Smooth muscle cell (in vitro differentiated cells): Measurements from ENCODE around the gene APIP. TPM values are rescaled to one million over a fixed set of nuclear protein-coding genes. Genes with fewer than 3 reads are reported as not detected.

Experiments
- DNase-seq: peaks from one replicate; lab custom pipeline; 2025; ENCODE audit not compliant: unreplicated experiment; lab: John Stamatoyannopoulos, UW
- H2AFZ ChIP-seq: fragments of 200-600 bp; sonication (generic); 2 replicates; pipeline ENCODE4 v1.6.0; 2016; ENCODE audit warnings: antibody characterized with exemption, low read depth, mild to moderate bottlenecking
- H3F3A ChIP-seq: fragments of 200-600 bp; sonication (generic); 2 replicates; pipeline ENCODE4 v1.6.0; 2017; ENCODE audit warnings: antibody characterized with exemption, low read depth
- H3K27ac ChIP-seq: fragments of 200-600 bp; sonication (generic); 2 replicates; pipeline ENCODE4 v1.5.1; 2016; ENCODE audit warnings: low read depth, mild to moderate bottlenecking
- H3K27me3 ChIP-seq: fragments of 200-600 bp; sonication (generic); 2 replicates; pipeline ENCODE4 v1.6.1; 2016; ENCODE audit warnings: low read depth, mild to moderate bottlenecking
- H3K36me3 ChIP-seq: fragments of 200-600 bp; sonication (generic); 2 replicates; pipeline ENCODE4 v1.5.1; 2016; ENCODE audit warnings: low read depth
- H3K4me1 ChIP-seq: fragments of 200-600 bp; sonication (generic); 2 replicates; pipeline ENCODE4 v1.5.1; 2016; ENCODE audit warnings: low read depth
- H3K4me2 ChIP-seq: fragments of 200-600 bp; sonication (generic); 2 replicates; pipeline ENCODE4 v1.6.0; 2016; ENCODE audit warnings: mild to moderate bottlenecking
- H3K4me3 ChIP-seq: fragments of 200-600 bp; sonication (generic); 2 replicates; pipeline ENCODE4 v1.5.1; 2016; ENCODE audit warnings: mild to moderate bottlenecking
- H3K79me2 ChIP-seq: fragments of 200-600 bp; sonication (generic); 2 replicates; pipeline ENCODE4 v1.6.0; 2016; ENCODE audit warnings: low read depth, mild to moderate bottlenecking
- H3K9ac ChIP-seq: fragments of 200-600 bp; sonication (generic); 2 replicates; pipeline ENCODE4 v1.6.0; 2016; ENCODE audit warnings: low read depth
- H3K9me3 ChIP-seq: fragments of 200-600 bp; sonication (generic); replicated peaks from 2 replicates; pipeline ENCODE4 v1.5.1; 2016; ENCODE audit warnings: low read depth
- H4K20me1 ChIP-seq: fragments of 200-600 bp; sonication (generic); 2 replicates; pipeline ENCODE4 v1.6.0; 2016; ENCODE audit warnings: low read depth
- CTCF ChIP-seq: fragments of 200-600 bp; sonication (generic); IDR thresholded peaks from 2 replicates; pipeline ENCODE4 v1.5.1; 2017; ENCODE audit warnings: borderline replicate concordance, mild to moderate bottlenecking, antibody characterized with exemption; ENCODE audit not compliant: insufficient read depth, poor library complexity, severe bottlenecking
- WGBS: methylation state at CpG from one replicate; pipeline ENCODE4 v1.1.7; 2016; ENCODE audit warnings: low lambda C conversion rate; 5-methylcytosine and 5-hydroxymethylcytosine counted together
- polyA plus RNA-seq: library from polyadenylated mRNA; unstranded; fragments of >200 nt; fragmentation: Nextera tagmentation; extraction: Ambion mirVana; gene quantifications from 2 replicates; pipeline ENCODE4 v1.2.1, GENCODE V29; 2016
- total RNA-seq: library from RNA; depleted of rRNA; stranded (reverse); fragments of >200 nt; gene quantifications from 2 replicates; pipeline ENCODE4 v1.2.3, GENCODE V29; 2014

APIP gene
- total and polyA plus RNA-seq, 2 experiments from 2014 or later = 12.8 to 24.9 TPM

GRCh38 chr11:34859496-34859895, 56.7 kb downstream of the APIP start:
- Histone ChIP-seq H3K27ac (no peak overlapping the region), H3K9me3 (no peaks in the 10 kb centered on the region), H4K20me1 (no peaks in the 10 kb centered on the region), H2AFZ (no peak overlapping the region), H3K4me2 (no peak overlapping the region), H3K79me2 (no peaks in the 10 kb centered on the region), H3K27me3 (no peaks in the 10 kb centered on the region), H3F3A (no peaks in the 10 kb centered on the region), H3K9ac (no peak overlapping the region), H3K4me1 (no peaks in the 10 kb centered on the region), H3K36me3 (no peaks in the 10 kb centered on the region), H3K4me3 (no peak overlapping the region)
- WGBS = 83% methylated on average over 2 of the region's 2 CpGs
- no peak for DNase-seq
- TF ChIP-seq CTCF = no peak

GRCh38 chr11:34857463-34857862, 58.7 kb downstream of the APIP start:
- no peaks in the 10 kb centered on the region for H3K27me3 ChIP-seq
- H4K20me1 ChIP-seq = no peaks in the 10 kb centered on the region
- no peak for DNase-seq
- H3K27ac ChIP-seq = no peak overlapping the region
- no peaks in the 10 kb centered on the region for H3K9me3 ChIP-seq
- H3K4me1 ChIP-seq = no peaks in the 10 kb centered on the region
- no peak for TF ChIP-seq CTCF
- no peaks in the 10 kb centered on the region for H3F3A ChIP-seq
- H3K36me3 ChIP-seq = no peaks in the 10 kb centered on the region
- 72% methylated on average over 2 of the region's 2 CpGs for WGBS
- H3K9ac ChIP-seq = no peak overlapping the region
- no peaks in the 10 kb centered on the region for H3K79me2 ChIP-seq
- H3K4me2 ChIP-seq = no peak overlapping the region
- H3K4me3 ChIP-seq = no peak overlapping the region
- no peak overlapping the region for H2AFZ ChIP-seq

- Histone ChIP-seq H3F3A (no peaks in the 10 kb centered on the region), H3K4me3 (no peak overlapping the region), H3K4me1 (no peaks in the 10 kb centered on the region), H3K27ac (no peak overlapping the region), H3K4me2 (no peak overlapping the region), H3K36me3 (no peaks in the 10 kb centered on the region), H2AFZ (no peak overlapping the region), H3K9ac (no peak overlapping the region), H3K79me2 (no peaks in the 10 kb centered on the region), H3K27me3 (no peaks in the 10 kb centered on the region), H4K20me1 (no peaks in the 10 kb centered on the region), H3K9me3 (no peaks in the 10 kb centered on the region)
- no peak for DNase-seq
- no peak for TF ChIP-seq CTCF
- WGBS = 88% methylated on average over 1 of the region's 1 CpG
Observed at GRCh38 chr11:34856251-34856650, 59.9 kb downstream of the APIP start.

- Histone ChIP-seq H3F3A (no peaks in the 10 kb centered on the region), H3K9me3 (no peaks in the 10 kb centered on the region), H3K36me3 (no peaks in the 10 kb centered on the region), H3K79me2 (no peaks in the 10 kb centered on the region), H3K4me1 (no peaks in the 10 kb centered on the region), H3K4me3 (no peak overlapping the region), H4K20me1 (no peaks in the 10 kb centered on the region), H3K4me2 (no peak overlapping the region), H3K9ac (no peak overlapping the region), H3K27me3 (no peaks in the 10 kb centered on the region), H2AFZ (no peak overlapping the region), H3K27ac (no peak overlapping the region)
- TF ChIP-seq CTCF = no peak
- 90% methylated on average over 3 of the region's 3 CpGs for WGBS
- DNase-seq = no peak
Observed at GRCh38 chr11:34855754-34856095, 60.5 kb downstream of the APIP start.
